ENCODE data around the gene SLCO2A1. TPM values are rescaled to one million over a fixed set of nuclear protein-coding genes. Genes with fewer than 3 reads are reported as not detected.

SLCO2A1 gene
- total and polyA plus RNA-seq, 2 of the 4 experiments (the other 2 are of a cell fraction), result under 0.01 to 1.5 TPM

DNA sequence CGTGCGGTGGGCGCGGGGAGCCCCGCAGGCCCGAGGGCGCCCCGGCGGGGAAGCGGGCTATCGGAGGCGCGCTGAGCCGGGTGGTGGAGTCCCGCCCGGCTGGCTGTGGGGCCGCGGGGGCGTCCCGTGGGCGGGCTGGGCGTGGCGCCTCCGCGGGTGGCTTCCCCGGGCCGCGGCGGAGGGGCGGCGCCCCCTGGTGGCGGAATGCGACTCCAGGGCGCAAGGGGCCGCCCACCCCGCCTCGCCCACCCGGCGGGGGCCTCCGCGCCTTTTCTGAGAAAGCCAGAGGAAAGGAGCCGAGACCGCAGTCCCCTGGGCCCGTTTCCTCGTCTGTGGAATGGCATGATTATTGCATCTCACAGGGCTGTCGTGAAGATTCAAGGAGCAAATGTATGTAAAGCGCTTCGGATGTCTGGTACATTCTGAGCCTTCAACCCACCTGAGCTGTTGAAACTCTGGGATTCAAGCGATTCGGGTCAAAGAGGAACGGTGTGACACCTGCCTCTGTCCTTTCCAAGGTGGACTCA, 102.1 kb downstream of the SLCO2A1 start:
- H4K8ac ChIP-seq (ENCODE audit: low read depth in 2 of 2, low read length in 2 of 2), result peak overlapping the region in 1 of 2 experiments; percentile 31; a peak in 1 of 4 replicates
- H3K4ac ChIP-seq (ENCODE audit: low read depth, low read length), result peak overlapping the region; percentile 33; the same call in 1 of the 2 replicates
- peak overlapping the region; percentile 57 for H2AK9ac ChIP-seq (replicated peaks; ENCODE audit: low read depth, low read length, poor library complexity)
- ChIA-PET POLR2A (ENCODE audit: unreplicated experiment) (no interaction called here), CTCF (interaction anchor here (0.6 to 2.1 kb wide), 4 partner anchors 22 to 270 kb away, joined by 3 to 8 read pairs (median 3); no protein-coding TSS in a partner anchor)
- no peak overlapping the region for H3K18ac ChIP-seq (ENCODE audit: low read depth, low read length)
- no peaks in the 10 kb centered on the region for H3K79me1 ChIP-seq (ENCODE audit: low read depth in 1 of 2, low read length in 2 of 2)
- peak overlapping the region; percentile 79 for H2BK120ac ChIP-seq (ENCODE audit: low read depth, low read length)
- peaks cover under 1% of the 10 kb centered on the region for H3K4me1 ChIP-seq (ENCODE audit: control insufficient read depth, insufficient read depth, low read length)
- no peak overlapping the region for H4K5ac ChIP-seq (ENCODE audit: low read depth, low read length)
- no peak overlapping the region for H3K14ac ChIP-seq (replicated peaks; ENCODE audit: low read depth, low read length)
- H3K4me2 ChIP-seq (ENCODE audit: low read depth, low read length), result peak overlapping the region; percentile 85
- H3K27me3 ChIP-seq (ENCODE audit: control insufficient read depth, insufficient read depth, low read length), result no peaks in the 10 kb centered on the region; the same call in 1 of the 2 replicates
- H3K56ac ChIP-seq (ENCODE audit: extremely low read depth, insufficient read depth, low read length), result no peak overlapping the region
- TF ChIP-seq BHLHE40 (IDR thresholded peaks at IDR 0.05; ENCODE audit: low read depth, low read length) (no peak), POLR2A (IDR thresholded peaks at IDR 0.05; ENCODE audit: low read depth, low read length) (no peak), RFX5 (IDR thresholded peaks at IDR 0.05; ENCODE audit: low read depth, low read length) (no peak), RAD21 (IDR thresholded peaks at IDR 0.05; ENCODE audit: low read length) (peak; percentile 44), NFE2L2 (IDR thresholded peaks at IDR 0.05; ENCODE audit: low read depth, low read length) (no peak), FOS (IDR thresholded peaks at IDR 0.05; ENCODE audit: low read depth, low read length) (no peak), SMC3 (IDR thresholded peaks at IDR 0.05; ENCODE audit: low read depth, low read length) (peak; percentile 52), MAZ (IDR thresholded peaks at IDR 0.05; ENCODE audit: borderline replicate concordance, low read depth, low read length) (peak; percentile 63; the same call in 1 of the 2 replicates)
- TF ChIP-seq, protein P1, sequence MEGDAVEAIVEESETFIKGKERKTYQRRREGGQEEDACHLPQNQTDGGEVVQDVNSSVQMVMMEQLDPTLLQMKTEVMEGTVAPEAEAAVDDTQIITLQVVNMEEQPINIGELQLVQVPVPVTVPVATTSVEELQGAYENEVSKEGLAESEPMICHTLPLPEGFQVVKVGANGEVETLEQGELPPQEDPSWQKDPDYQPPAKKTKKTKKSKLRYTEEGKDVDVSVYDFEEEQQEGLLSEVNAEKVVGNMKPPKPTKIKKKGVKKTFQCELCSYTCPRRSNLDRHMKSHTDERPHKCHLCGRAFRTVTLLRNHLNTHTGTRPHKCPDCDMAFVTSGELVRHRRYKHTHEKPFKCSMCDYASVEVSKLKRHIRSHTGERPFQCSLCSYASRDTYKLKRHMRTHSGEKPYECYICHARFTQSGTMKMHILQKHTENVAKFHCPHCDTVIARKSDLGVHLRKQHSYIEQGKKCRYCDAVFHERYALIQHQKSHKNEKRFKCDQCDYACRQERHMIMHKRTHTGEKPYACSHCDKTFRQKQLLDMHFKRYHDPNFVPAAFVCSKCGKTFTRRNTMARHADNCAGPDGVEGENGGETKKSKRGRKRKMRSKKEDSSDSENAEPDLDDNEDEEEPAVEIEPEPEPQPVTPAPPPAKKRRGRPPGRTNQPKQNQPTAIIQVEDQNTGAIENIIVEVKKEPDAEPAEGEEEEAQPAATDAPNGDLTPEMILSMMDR (conservative IDR thresholded peaks at IDR 0.05; ENCODE audit: low read depth, low read length), result peak; percentile 71
- WGBS, 2 experiments (ENCODE audit: extremely low coverage in 2 of 2, insufficient read length in 1 of 2), result 0% methylated on average over 11 of the region's 51 CpGs; no CpG with 5 or more reads in 1 of the 2 experiments
- H3K36me3 ChIP-seq (ENCODE audit: control insufficient read depth, insufficient read depth, low read length), result no peaks in the 10 kb centered on the region
- DNase-seq (no peak), ATAC-seq (ENCODE audit: low read depth) (peak; percentile 87)
- H3K4me3 ChIP-seq (ENCODE audit: insufficient read depth, low read depth, low read length), result peak overlapping the region; percentile 51
- peak overlapping the region; percentile 31; the same call in 1 of the 2 replicates for H4K91ac ChIP-seq (ENCODE audit: insufficient read depth, low read depth, low read length)
- H2AFZ ChIP-seq (replicated peaks; ENCODE audit: low read length, poor library complexity), result peak overlapping the region; percentile 90
- peak overlapping the region; percentile 41; the same call in 1 of the 3 replicates for H2BK15ac ChIP-seq (ENCODE audit: low read depth, low read length)
- peak overlapping the region; percentile 96 for H2AK5ac ChIP-seq (ENCODE audit: low read depth, low read length)
- BruUV-seq (replicated peaks), result no TSS peak
- H3K9ac ChIP-seq (ENCODE audit: low read depth, low read length), result no peak overlapping the region; the same call in 1 of the 2 replicates
- H3K9me3 ChIP-seq (ENCODE audit: control insufficient read depth, insufficient read depth, low read length), result no peaks in the 10 kb centered on the region
- H3K27ac ChIP-seq (ENCODE audit: insufficient read depth, low read length), result no peak overlapping the region; the same call in 1 of the 2 replicates
- 0 out of 2 replicates have a peak overlapping the region, but pooled peaks have one; percentile 29 for H3K23ac ChIP-seq (ENCODE audit: low read depth, low read length)
- peaks cover 3% of the 10 kb centered on the region; the same call in 1 of the 2 replicates for H3K9me1 ChIP-seq (ENCODE audit: insufficient read depth, low read length)
- in situ Hi-C loops (cut with MboI; ENCODE audit: low sequenced_read_pairs), result loop anchor here (10.0 to 25.0 kb wide), 2 partner anchors 113 to 1190 kb away; no protein-coding TSS in a partner anchor
- dilution Hi-C loops (cut with HindIII; ENCODE audit: low sequenced_read_pairs, unreplicated experiment), result no loop called here
- H4K20me1 ChIP-seq (ENCODE audit: insufficient read depth, low read length), result no peaks in the 10 kb centered on the region
- no peak overlapping the region for H2BK5ac ChIP-seq (ENCODE audit: low read depth, low read length, poor library complexity, severe bottlenecking)
- intact Hi-C loops (cut with micrococcal nuclease), result loop anchor here (1.0 to 5.0 kb wide), 2 partner anchors 108 to 1195 kb away; no protein-coding TSS in a partner anchor
- H2BK20ac ChIP-seq (ENCODE audit: low read depth, low read length), result peak overlapping the region; percentile 66; the same call in 1 of the 2 replicates
